Stimulated activated CD4-positive, alpha-beta T cell treated with anti-CD3 and anti-CD28 coated beads, Interleukin-2, amount 100 ng/mL, for 48 hours (primary cell): ENCODE data around the gene TDRD5.
"Not testable (repeated sequence)": the region's sequence is repeated elsewhere in the genome, so short reads cannot be mapped to it uniquely, and the experiment has no call there.

Experiments
- DNase-seq, 2 donors: peaks; one replicate each; pipeline ENCODE4 v3.0.0-alpha.2; 2020

TDRD5 gene

DNA sequence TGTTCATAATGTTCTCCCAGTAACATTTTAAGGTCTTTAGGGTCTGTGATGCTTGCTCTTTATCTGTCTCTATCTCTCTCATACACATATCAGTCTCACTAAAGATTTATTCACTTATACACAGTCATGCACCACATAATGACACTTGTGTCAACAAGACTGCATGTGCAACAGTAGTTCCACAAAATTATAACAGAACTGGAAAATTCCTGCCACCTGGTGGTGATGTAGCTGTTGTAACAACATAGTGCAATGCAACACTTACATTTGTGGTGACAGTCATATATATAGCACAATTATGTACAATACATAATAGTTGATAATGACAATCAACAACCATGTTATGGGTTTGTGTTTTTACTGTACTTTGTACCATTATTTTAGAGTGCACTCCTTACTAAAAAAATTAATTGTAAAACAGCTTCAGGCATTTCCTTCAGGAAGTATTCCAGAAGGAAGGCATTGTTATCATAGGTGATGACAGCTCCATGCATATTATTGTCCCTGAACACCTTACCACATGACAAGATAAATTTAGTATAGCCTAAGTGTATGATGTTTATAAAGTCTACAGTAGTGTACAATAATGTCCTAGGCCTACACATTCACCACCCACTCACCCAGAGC lies 8.1 kb downstream of the TDRD5 start:
- DNase-seq = no peak

DNA sequence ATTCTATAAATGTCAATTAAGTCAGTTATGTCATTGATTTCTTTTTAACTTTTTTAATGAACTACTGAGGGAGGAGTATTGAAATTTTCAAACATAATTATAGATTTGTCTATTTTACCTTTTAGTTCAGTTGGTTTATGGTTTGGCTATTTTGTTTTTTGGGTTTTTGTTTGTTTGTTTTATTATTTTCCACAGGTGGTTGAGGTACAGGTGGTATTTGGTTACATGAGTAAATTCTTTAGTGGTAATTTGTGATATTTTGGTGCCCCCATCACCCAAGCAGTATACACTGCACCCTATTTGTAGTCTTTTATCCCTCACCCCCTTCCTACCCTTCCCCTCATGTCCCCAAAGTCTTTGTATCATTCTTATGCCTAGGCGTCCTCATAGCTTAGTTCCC lies 9.5 kb downstream of the TDRD5 start:
- DNase-seq = no peak

DNA sequence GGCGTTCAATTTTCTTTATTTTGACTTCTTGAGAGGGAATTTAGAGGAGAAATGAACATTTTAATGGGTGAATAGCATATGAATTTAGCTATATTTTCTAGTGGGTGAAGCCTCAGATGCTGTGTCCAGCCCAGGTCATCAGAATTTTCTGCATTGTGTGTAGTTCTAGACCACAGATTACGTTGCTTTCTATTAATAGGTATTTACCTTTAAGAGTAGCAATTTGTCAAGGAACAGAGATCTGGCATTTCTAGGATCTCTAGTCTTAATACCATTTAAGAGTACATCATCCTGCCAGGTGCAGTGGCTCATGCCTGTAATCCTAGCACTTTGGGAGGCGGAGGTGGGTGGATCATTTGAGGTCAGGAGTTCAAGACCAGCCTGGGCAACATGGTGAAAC lies 20.7 kb downstream of the TDRD5 start:
- DNase-seq = no peak

DNA sequence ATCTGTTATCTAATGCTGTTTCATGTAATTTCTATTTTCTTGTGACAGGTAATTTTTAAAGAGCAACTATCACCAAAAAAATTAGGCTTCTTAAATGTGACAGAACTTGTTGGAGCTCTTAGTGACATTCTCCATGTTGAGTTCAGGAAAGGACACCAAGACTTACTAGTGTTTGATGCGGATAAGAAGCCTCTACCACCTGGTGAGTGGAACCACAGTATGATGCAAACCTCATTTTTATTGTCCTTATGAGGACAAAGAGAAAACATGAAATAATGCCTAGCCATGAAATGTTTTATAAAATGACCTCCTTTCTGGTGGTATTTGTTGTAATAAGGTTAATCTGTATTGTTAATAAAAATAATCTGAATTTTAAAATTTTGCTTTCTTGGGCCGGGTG lies 39.1 kb downstream of the TDRD5 start:
- no peak for DNase-seq

DNA sequence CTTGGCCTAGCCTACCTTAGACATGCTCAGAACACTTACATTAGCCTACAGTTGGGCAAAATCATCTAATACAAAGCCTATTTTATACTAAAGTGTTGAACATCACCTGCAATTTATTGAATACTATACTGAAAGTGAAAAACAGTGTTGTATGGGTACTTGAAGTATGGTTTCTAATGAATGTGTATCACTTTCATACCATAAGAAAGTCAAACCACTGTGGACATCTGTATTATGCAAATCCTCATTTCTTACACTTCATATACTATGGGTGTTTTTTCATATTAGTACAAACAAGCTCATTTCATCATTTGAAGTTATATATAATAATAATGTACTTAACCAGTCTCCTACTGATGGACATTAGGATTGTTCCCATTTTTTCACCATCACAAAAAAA lies 41.2 kb downstream of the TDRD5 start:
- DNase-seq = no peak

DNA sequence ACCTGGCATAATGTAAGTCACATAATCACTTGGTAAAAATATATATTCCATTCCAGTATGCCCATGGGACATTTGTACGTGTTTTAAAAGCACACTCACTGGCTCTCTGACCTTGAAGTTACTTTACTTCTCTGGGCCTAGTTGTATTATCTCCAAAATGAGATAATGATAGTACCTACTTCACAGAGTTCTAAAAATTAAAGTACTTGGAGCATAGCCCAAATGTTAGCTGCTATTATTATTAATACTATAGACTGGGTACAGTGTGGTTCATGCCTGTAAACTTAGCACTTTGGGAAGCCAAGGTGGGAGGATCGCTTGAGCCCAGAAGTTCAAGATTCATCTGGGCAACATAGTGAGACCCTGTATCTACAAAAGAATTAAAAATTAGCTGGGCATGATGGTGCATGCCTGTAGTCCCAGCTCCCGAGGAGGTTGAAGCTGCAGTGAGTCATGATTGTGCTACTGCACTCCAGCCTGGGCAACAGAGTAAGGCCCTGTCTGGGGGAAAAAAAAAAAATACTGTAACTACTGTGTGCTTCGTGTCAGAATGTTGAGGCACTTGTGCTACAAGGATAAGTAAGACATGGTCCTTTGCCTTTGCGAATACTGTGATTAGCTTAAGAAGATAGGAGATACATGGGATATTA lies 45.7 kb downstream of the TDRD5 start:
- no peak for DNase-seq

DNA sequence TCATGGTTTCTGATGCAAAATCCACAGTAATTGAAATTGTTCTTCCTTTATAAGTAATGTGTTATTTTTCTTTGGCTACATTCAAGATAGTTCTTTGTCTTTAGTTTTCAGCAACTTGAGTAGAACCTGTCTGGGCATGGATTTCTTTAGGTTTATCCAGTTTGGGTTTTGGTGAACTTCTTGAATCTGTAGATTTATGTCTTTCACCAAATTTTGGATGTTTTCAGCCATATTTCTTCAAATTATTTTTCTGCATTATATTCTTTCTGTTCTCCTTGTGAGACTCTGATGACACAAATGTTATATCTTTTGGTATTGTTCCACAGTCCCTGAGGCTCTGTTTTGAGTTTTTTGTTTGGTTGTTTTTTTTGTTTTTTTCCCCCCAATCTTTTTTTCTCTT lies 69.4 kb downstream of the TDRD5 start:
- no peak for DNase-seq

DNA sequence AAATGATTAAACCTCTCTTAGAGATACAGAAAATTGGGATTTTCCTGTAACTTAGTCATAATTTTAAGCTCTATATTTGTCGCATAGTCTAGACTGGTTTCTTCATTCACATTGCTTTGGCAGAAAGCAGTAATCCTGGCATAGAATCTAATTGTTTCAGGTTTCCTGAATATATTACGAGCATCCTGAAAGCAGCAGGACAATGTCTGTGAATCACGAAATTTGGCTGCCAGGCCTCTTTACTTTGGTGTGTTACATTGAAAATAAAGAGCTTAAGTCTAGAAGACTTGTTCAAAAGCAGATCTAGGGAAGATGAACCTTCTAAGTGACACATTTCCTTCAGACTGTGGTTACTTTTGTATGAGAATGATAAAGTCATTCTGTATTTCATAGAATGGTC lies 72.2 kb downstream of the TDRD5 start:
- no peak for DNase-seq

DNA sequence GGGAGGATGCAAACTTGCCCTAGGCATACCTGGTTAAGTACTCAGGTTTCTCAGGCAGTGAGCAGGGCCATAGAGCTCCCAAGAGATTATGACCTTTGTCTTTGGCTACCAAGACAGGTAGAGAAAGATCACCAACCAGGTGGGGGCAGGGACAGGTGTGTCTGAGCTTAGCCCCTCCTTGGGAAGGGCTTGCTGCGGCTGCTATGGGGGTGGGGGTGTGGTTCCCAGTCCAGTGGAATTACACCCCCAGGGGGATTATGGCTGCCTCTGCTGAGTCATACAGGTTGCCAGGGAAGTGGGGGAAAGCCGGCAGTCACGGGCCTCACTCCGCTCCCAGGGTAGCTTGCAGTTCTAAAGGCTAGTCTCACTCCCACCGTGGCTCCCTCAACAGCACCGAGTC lies 86.2 kb downstream of the TDRD5 start:
- DNase-seq = no peak

DNA sequence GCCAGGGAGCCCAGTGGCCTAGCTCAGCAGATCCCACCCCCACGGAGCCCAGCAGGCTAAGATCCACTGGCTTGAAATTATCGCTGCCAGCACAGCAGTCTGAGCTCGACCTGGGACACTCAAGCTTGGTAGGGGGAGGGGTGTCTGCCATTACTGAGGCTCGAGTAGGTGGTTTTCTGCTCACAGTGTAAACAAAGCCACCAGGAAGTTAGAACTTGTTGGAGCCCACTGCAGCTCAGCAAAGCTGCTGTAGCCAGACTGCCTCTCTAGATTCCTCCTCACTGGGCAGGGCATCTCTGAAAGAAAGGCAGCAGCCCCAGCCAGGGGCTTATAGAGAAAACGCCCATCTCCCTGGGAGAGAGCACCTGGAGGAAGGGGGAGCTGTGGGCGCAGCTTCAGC lies 102.9 kb downstream of the TDRD5 start:
- not testable (repeated sequence) for DNase-seq

DNA sequence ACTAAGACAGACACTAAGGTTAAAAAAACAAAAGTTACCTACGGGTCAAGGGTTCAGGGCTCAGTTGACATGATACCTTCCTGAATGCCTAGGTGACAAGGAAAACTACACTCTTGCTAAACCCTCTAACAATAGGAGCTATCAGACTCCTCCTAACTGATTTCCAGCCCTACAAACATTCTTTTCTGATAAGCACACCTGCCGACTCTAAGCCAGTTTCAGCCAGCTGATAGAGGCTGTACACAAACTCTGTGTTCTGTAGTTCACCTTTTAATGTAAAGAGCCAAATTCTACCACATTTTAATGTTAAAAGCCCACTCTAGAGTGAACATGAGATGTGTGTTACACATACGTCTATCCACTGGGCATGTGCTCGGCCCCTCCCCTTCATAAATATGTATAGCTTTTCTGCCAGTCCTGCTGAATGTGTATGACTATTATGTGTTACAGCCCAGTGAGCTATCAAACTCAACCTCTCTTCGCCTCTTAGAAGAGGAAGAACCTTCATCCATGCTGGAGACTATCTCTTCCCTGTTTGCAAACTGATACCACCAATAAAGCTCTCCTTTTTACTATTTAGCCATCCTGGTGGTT lies 111.4 kb downstream of the TDRD5 start:
- no peak for DNase-seq

DNA sequence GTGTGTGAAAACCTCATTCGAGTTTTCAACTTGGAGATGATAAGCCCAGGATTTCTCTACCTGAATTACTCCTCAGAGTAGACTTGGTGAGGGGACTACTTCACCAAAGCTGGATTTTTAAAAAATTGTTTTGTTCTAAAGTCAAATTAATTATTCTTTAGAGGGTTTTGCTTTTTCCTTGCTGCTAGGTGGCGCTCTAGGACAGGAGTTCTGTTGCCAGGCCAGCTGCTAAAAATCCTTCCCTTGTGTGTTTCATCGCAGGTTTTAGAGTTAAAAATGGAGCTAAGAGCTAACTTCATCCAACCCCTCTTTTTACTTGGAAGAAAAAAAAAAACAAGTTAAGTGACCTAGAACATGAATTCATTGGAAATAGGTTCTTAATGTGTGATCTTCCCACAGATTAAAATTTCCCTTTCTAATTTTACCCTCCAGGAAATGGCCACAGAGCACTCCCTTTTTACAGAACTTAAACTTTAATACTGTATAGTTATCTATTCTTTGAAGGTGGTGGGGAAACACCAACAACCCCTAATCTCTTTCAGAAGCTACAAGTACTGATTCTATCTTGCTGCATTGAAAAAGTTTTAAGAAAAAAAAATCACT lies 114.8 kb downstream of the TDRD5 start:
- peak; percentile 64 to 67 for DNase-seq

DNA sequence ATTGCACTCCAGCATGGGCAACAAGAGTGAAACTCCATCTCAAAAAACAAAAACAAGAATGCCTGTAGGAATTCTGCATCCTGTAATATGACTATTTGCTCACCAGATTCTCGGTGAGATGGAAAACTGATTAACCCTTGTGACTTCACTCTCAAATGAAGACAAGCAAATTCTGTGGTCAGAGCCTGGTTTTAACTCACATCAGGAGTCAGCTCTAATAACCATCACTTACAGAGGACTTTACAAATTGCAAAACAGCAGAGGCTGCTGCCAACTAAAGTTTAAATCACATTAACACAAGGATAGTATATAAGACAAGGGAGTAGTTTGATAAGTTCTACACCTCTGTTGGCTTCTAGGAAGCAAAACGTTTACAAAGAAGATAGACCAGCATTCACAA lies 115.8 kb downstream of the TDRD5 start:
- DNase-seq = no peak

DNA sequence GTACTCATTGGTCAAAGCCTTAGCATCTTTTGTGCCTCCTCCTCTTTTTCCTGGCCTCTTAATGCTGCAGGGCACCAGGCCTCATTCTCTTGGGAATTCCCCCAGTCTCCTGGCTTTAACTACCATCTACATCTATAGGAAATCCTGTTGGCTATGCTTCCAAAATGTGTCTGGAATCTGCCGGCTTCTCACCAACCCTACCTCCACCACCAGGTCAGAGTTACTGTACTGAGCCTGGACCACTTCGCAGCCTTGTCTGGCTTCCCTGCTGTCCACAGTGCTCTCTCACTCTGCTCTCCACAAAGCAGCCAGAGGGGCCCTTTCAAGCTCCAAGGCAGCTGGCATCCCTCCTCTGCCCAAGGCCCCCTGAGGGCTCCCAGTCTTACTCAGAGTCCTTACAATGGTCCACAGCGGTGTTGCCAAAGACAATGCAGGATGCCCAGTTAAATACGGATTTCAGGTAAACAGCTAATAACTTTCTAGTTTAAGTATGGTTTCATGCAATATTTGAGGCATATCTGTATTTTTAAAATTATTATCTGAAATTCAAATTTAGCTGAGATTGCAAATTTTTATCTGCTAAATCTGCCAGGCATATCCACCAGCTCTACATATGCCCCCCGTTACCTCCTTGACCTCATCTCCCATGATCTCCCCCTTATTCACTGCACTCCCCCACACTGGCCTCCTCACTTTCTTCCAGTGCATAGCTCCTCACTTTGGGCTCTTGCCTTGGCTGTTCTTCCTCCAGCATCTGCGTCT lies 117.0 kb downstream of the TDRD5 start:
- no peak for DNase-seq

DNA sequence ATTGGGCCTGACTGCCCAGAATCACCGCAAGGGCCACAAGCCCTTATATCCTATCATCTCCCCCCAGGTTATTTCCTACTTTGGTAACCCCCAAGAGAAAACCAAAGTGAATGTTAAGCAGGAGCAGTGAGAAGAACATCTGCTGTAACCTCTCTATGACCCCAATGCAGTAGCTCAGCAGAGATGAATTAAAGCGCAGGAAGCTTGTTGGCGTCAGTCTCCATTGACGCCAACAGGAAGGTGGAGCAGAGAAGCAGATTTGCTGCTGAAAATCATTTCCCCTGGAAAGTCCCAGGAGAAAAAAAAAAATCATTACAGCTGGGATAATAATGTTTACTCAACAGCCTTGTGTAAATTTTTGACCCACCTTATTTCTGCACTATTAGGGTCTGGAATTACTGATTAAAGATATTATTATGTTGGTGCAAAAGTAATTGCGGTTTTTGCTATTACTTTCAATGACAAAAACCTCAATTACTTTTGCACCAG lies 118.3 kb downstream of the TDRD5 start:
- no peak for DNase-seq

DNA sequence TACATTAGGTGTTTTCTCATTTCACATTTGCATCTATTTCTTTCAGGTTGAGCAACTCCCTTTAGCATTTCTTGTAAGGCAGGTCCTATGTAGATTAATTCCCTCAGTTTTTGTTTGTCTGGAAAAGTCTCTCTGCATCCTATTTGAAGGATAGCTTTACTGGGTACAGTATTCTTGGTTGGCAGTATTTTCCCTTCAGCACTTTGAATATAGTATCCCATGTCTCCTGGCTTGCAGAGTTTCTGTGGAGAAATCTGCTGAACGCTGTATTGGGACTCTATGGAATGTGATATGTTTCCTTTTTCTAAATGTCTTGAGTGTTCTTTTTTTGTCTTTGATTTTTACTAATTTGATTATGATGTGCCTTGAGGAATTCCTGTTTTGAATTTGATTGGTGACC lies 122.5 kb downstream of the TDRD5 start:
- DNase-seq = no peak

DNA sequence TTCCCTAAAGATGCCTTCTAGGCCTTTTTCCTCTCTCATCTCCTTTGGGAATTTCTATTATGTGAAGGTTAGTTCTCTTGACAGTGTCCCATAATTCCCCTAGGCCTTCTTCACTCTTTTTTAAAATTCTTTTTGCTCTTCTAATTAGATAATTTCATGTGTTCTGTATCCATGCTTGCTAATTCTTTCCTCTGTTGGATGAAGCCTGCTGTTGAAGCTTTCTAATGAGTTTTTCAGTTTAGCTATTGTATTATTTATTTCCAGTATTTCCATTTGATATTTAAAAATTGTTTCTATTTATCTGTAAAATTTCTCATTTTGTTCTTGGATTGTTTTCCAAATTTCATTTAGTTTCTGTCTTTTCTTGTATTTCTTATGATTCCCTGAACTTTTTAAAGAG lies 123.0 kb downstream of the TDRD5 start:
- no peak for DNase-seq

DNA sequence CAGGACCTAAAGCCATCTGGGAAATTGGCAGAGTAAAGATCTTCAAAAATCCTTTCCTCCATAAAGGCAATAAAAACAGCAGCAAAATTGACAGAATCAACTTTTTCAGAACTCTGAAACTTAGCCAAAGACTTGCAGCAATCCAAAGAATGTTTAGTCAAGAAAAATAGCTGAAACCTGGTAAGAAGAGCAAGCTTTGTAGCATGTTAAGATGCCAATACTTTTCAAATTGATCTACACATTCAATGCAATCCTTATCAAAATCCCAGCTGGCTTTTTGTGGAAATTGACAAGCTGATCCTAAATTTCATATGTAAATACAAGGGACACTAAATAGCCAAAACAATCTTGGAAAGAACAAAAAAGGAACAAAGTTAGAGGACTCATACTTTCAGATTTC lies 127.6 kb downstream of the TDRD5 start:
- no peak for DNase-seq

DNA sequence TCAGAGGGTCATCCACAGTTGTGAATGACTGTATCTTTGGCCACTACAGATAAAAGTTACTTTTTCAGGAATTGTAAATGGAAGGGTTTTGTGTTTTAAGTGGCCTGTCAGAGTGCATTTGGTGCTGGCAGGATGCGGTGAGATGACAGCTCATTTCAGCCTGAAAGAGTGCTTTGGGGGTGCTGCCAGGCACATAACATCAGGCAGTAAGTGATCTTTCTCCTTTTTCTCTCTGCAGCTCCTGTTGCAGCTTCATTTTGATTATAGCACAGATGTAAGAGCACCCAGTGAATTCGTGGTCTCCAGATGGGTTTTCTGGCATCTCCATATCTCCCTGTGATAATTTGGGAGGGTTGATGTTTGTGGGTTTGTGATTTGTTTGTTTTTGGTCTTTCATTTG lies 136.6 kb downstream of the TDRD5 start:
- no peak for DNase-seq

DNA sequence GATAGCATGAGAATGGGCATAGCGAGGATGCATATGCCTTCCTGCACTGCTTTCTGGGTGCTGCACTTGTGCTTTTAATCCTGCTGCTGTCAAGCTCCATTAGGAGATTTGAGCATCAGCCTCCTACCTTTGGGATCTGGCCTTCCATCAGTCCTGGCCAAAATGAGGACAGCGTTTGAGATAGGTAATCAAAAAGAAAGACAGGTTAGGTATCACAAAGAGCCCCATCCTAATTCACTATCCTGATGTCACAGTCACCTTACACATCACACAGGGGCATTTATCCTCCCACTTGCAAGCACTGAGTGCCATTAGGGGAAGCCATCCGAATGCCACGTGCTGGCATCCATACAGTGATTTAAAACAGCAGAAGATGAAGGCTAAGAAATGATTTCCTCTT lies 138.2 kb downstream of the TDRD5 start:
- no peak for DNase-seq

DNA sequence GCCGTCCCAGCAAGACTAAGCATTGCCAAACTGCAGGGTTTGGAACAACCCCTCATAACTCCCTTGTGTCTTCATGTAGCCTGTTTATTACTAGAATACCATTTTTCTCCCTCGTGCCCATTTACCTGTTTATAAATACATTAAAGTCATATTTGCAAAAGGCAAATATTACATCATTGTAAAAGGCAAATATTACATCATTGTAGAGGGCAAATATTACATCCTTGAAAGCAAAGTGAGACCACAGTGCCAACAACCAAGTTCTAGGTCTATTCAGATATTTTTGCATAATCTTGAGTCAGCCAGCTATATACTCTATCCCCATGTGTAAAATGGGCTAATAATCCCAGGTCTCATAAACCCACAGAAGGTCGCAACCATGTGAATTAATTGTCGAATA lies 140.0 kb downstream of the TDRD5 start:
- DNase-seq = no peak
